Lung (tissue), 12 donors: ENCODE data around the gene LGALS3. TPM values are rescaled to one million over a fixed set of nuclear protein-coding genes. Genes with fewer than 3 reads are reported as not detected.

Experiments
- ATAC-seq: fragments of 200-7000 bp; cut with Tn5 transposase; one replicate; pipeline ENCODE4 v1.9.1; 2020; ENCODE audit warnings: moderate number of reproducible peaks; ENCODE audit not compliant: insufficient read depth, low FRiP score
- DNase-seq, 3 donors: peaks; one replicate each; pipeline ENCODE4 v3.0.0-alpha.2; 2013 to 2017
- H3K27ac ChIP-seq, 2 donors: one replicate each; pipeline ENCODE4 v1.5.1; 2013; ENCODE audit warnings: mild to moderate bottlenecking in 2 of 2, moderate library complexity in 2 of 2, control low read depth in 1 of 2, inconsistent platforms in 1 of 2, low read depth in 1 of 2, low read length in 1 of 2
- H3K27me3 ChIP-seq, 3 donors: one replicate each; pipeline ENCODE4 v1.5.1; 2013; ENCODE audit warnings: low read length in 2 of 3; ENCODE audit not compliant: control insufficient read depth in 3 of 3, insufficient read depth in 3 of 3
- H3K36me3 ChIP-seq, 4 donors: one replicate each; pipeline ENCODE4 v1.5.1; 2013; ENCODE audit warnings: low read length in 4 of 4, mild to moderate bottlenecking in 1 of 4, moderate library complexity in 1 of 4; ENCODE audit not compliant: control insufficient read depth in 4 of 4, insufficient read depth in 4 of 4
- H3K4me1 ChIP-seq, 5 donors: one replicate each; pipeline ENCODE4 v1.5.1; 2013; ENCODE audit warnings: low read length in 5 of 5, mild to moderate bottlenecking in 2 of 5, moderate library complexity in 1 of 5; ENCODE audit not compliant: control insufficient read depth in 5 of 5, insufficient read depth in 5 of 5
- H3K4me3 ChIP-seq: one replicate; pipeline ENCODE4 v1.5.1; 2013; ENCODE audit warnings: mild to moderate bottlenecking, control low read depth, moderate library complexity
- H3K9ac ChIP-seq, 2 donors: one replicate each; pipeline ENCODE4 v1.5.1; 2013; ENCODE audit warnings: low read length in 2 of 2, control low read depth in 1 of 2; ENCODE audit not compliant: insufficient read depth in 1 of 2
- H3K9me3 ChIP-seq, 4 donors: one replicate each; pipeline ENCODE4 v1.5.1; 2013; ENCODE audit warnings: low read length in 3 of 4, mild to moderate bottlenecking in 1 of 4, moderate library complexity in 1 of 4; ENCODE audit not compliant: control insufficient read depth in 4 of 4, insufficient read depth in 3 of 4
- CTCF ChIP-seq: IDR thresholded peaks from 2 replicates; pipeline ENCODE4 v1.5.1; 2012; ENCODE audit warnings: mild to moderate bottlenecking; ENCODE audit errors: control extremely low read depth, extremely low read depth
- WGBS, 2 donors: extraction: QIAGEN DNeasy Blood & Tissue Kit; methylation state at CpG; one replicate each; pipeline ENCODE4 v1.1.7; 2013; 5-methylcytosine and 5-hydroxymethylcytosine counted together
- polyA plus RNA-seq, 2 donors: library from polyadenylated mRNA; stranded (reverse); fragments of 200-250 nt; gene quantifications; one replicate each; pipeline ENCODE4 v1.2.1, GENCODE V29; 2013
- total RNA-seq, 2 donors: library from RNA; depleted of rRNA in 1 of 2; stranded (reverse); fragments of >200 nt in 1 of 2; gene quantifications; one replicate each; pipeline ENCODE4 v1.2.1, GENCODE V29; 2014 to 2021
- donor health status: control.
- donor health status: control.
- donor health status: Bipolar disorder and iron deficiency.
- donor health status: healthy.
- donor health status: DM: yes; HTN: yes; CAD: no.

The LGALS3 gene
- total and polyA plus RNA-seq, 4 donors, result 166 to 875 (median 443) TPM

GRCh38 chr14:55103005-55103640 is 25.9 kb upstream of the LGALS3 start:
- peak; percentile 78 for ATAC-seq
- no peaks in the 10 kb centered on the region for H3K36me3 ChIP-seq
- DNase-seq, result peak; percentile 65 to 80 (median 70)
- H3K27me3 ChIP-seq, result no peaks in the 10 kb centered on the region
- H3K4me3 ChIP-seq, result no peak overlapping the region
- peak overlapping the region; percentile 90 to 96 for H3K27ac ChIP-seq
- TF ChIP-seq CTCF, result no peak
- peaks cover 0 to 2% (median 0%) of the 10 kb centered on the region in 4 donors for H3K9me3 ChIP-seq
- peaks cover 14 to 35% (median 30%) of the 10 kb centered on the region in 5 donors for H3K4me1 ChIP-seq
- H3K9ac ChIP-seq, result peak overlapping the region in 1 of 2 donors; percentile 79
- WGBS, 2 donors, result 26 to 36% methylated on average over 13 of the region's 13 CpGs

GRCh38 chr14:55103971-55104954 is 24.8 kb upstream of the LGALS3 start:
- H3K4me1 ChIP-seq, result peaks cover 14 to 35% (median 30%) of the 10 kb centered on the region in 5 donors
- no peak for TF ChIP-seq CTCF
- H3K9ac ChIP-seq, result peak overlapping the region in 1 of 2 donors; percentile 79
- DNase-seq (no peak), ATAC-seq (no peak)
- H3K27me3 ChIP-seq, result no peaks in the 10 kb centered on the region
- H3K9me3 ChIP-seq, result peaks cover 0 to 2% (median 0%) of the 10 kb centered on the region in 4 donors
- H3K27ac ChIP-seq, result peak overlapping the region; percentile 90 to 96
- WGBS, 2 donors, result 92 to 93% methylated on average over 6 of the region's 6 CpGs
- no peak overlapping the region for H3K4me3 ChIP-seq
- H3K36me3 ChIP-seq, result no peaks in the 10 kb centered on the region

GRCh38 chr14:55105991-55106390 is 23.1 kb upstream of the LGALS3 start:
- peak overlapping the region in 1 of 2 donors; percentile 54 for H3K27ac ChIP-seq
- H3K36me3 ChIP-seq, result no peaks in the 10 kb centered on the region
- H3K4me1 ChIP-seq, result peaks cover 14 to 32% (median 25%) of the 10 kb centered on the region in 5 donors
- peaks cover 0 to 2% (median 0%) of the 10 kb centered on the region in 4 donors for H3K9me3 ChIP-seq
- TF ChIP-seq CTCF, result no peak
- H3K9ac ChIP-seq, result no peak overlapping the region
- DNase-seq (no peak), ATAC-seq (no peak)
- no peaks in the 10 kb centered on the region for H3K27me3 ChIP-seq
- 85 to 87% methylated on average over 7 of the region's 7 CpGs for WGBS, 2 donors
- H3K4me3 ChIP-seq, result no peak overlapping the region
